ENCODE measurements around the gene SLC12A5.

DNA sequence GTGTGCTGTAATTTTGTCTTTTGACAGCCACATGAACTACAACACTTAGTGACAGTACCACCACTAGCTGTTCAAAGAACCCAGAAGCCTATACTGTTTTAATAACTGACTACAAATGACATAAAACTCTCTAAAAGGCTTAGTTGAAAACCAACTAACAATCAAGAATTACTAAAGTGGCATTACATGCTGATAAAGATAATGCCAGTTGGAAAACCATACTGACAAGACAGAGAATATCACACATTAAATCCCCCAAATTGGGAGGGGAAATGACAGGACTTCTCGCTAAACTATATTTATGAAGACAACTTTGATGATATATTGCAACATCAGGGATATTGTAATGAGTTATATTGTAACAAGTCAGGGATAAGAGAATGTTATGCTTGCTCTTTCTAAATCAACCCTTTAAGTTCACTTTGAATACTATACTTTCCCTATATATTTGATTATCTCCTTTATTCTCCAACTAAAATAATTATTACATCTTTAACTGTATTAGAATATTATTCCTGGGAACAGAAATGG, 54.6 kb downstream of the SLC12A5 start:
- TF ChIP-seq, protein P1, sequence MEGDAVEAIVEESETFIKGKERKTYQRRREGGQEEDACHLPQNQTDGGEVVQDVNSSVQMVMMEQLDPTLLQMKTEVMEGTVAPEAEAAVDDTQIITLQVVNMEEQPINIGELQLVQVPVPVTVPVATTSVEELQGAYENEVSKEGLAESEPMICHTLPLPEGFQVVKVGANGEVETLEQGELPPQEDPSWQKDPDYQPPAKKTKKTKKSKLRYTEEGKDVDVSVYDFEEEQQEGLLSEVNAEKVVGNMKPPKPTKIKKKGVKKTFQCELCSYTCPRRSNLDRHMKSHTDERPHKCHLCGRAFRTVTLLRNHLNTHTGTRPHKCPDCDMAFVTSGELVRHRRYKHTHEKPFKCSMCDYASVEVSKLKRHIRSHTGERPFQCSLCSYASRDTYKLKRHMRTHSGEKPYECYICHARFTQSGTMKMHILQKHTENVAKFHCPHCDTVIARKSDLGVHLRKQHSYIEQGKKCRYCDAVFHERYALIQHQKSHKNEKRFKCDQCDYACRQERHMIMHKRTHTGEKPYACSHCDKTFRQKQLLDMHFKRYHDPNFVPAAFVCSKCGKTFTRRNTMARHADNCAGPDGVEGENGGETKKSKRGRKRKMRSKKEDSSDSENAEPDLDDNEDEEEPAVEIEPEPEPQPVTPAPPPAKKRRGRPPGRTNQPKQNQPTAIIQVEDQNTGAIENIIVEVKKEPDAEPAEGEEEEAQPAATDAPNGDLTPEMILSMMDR (IDR thresholded peaks at IDR 0.05): no peak
- TF ChIP-seq POLR2A (IDR thresholded peaks at IDR 0.05) (no peak), EP300 (IDR thresholded peaks at IDR 0.05) (no peak)
